ENCODE measurements around the gene CD1E.

DNA sequence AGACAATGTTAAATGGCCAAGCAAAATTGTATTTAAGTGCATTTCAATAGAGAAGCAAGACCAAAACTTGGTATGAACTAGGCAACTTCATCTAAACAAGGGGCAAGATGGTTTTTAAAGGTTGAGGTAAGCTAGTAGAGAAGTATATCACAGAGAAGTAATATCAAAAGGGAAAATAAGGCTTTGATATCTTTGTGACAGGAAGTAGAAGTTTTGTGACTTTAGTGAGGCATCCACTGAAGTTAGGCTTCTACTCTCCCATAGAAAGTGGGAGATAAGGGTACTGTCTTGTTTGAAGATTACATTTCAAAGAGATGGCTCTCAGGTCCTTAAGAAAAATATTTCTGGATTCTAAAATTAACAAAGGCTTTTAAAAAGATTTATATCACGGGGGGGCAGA lies 36.6 kb downstream of the CD1E start:
- TF ChIP-seq RCOR1 (IDR thresholded peaks at IDR 0.05; ENCODE audit: insufficient replicate concordance, low read length) = no peak
- TF ChIP-seq, protein P1, sequence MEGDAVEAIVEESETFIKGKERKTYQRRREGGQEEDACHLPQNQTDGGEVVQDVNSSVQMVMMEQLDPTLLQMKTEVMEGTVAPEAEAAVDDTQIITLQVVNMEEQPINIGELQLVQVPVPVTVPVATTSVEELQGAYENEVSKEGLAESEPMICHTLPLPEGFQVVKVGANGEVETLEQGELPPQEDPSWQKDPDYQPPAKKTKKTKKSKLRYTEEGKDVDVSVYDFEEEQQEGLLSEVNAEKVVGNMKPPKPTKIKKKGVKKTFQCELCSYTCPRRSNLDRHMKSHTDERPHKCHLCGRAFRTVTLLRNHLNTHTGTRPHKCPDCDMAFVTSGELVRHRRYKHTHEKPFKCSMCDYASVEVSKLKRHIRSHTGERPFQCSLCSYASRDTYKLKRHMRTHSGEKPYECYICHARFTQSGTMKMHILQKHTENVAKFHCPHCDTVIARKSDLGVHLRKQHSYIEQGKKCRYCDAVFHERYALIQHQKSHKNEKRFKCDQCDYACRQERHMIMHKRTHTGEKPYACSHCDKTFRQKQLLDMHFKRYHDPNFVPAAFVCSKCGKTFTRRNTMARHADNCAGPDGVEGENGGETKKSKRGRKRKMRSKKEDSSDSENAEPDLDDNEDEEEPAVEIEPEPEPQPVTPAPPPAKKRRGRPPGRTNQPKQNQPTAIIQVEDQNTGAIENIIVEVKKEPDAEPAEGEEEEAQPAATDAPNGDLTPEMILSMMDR (conservative IDR thresholded peaks at IDR 0.05; ENCODE audit: low read depth, low read length) = no peak

Data from IMR-90 (cell line).